Diencephalon (tissue), 1 donor: ENCODE results near the gene EMP2. TPM values are rescaled to one million over a fixed set of nuclear protein-coding genes. Genes with fewer than 3 reads are reported as not detected.

Experiments
- small RNA-seq: library from RNA; depleted of rRNA; stranded (forward); fragments of <200 nt; gene quantifications from one replicate; pipeline ENCODE3, GENCODE V24; 2014
- total RNA-seq: library from RNA; depleted of rRNA; stranded (reverse); fragments of >200 nt; gene quantifications from one replicate; pipeline ENCODE4 v1.2.3, GENCODE V29; 2014

Gene EMP2
- total RNA-seq = 6.0 TPM

GRCh38 chr16:10579965-10580882 lies at the start of gene EMP2:
Gene EMP2 (minus strand): TSS chr16:10580598. CDS start chr16:10547617, 32,981 bp downstream.

Small RNA genes lying within 50 kb of the gene (small RNA-seq; reads per million reads assigned to genes)
- not detected for gene RNU6-633P

Other genes starting within 250 kb of the EMP2 start
- gene ATF7IP2, start 194.5 kb downstream of the EMP2 start, total RNA-seq = 13.6 TPM
- 1.2 TPM for gene TEKT5, start 114.3 kb upstream of the EMP2 start, total RNA-seq
- 13.4 TPM for gene NUBP1, start 163.2 kb upstream of the EMP2 start, total RNA-seq
- 20.8 TPM for gene TVP23A, start 238.2 kb upstream of the EMP2 start, total RNA-seq